Lung (tissue), 12 donors: ENCODE data around the gene MLLT6. TPM values are rescaled to one million over a fixed set of nuclear protein-coding genes. Genes with fewer than 3 reads are reported as not detected.
A peak's percentile ranks its signal among the peaks of the same experiment; 100 is the strongest.

Experiments
- ATAC-seq: fragments of 200-7000 bp; cut with Tn5 transposase; one replicate; pipeline ENCODE4 v1.9.1; 2020; ENCODE audit warnings: moderate number of reproducible peaks; ENCODE audit not compliant: insufficient read depth, low FRiP score
- DNase-seq, 3 donors: peaks; one replicate each; pipeline ENCODE4 v3.0.0-alpha.2; 2013 to 2017
- H3K27ac ChIP-seq, 2 donors: one replicate each; pipeline ENCODE4 v1.5.1; 2013; ENCODE audit warnings: mild to moderate bottlenecking in 2 of 2, moderate library complexity in 2 of 2, control low read depth in 1 of 2, inconsistent platforms in 1 of 2, low read depth in 1 of 2, low read length in 1 of 2
- H3K27me3 ChIP-seq, 3 donors: one replicate each; pipeline ENCODE4 v1.5.1; 2013; ENCODE audit warnings: low read length in 2 of 3; ENCODE audit not compliant: control insufficient read depth in 3 of 3, insufficient read depth in 3 of 3
- H3K36me3 ChIP-seq, 4 donors: one replicate each; pipeline ENCODE4 v1.5.1; 2013; ENCODE audit warnings: low read length in 4 of 4, mild to moderate bottlenecking in 1 of 4, moderate library complexity in 1 of 4; ENCODE audit not compliant: control insufficient read depth in 4 of 4, insufficient read depth in 4 of 4
- H3K4me1 ChIP-seq, 5 donors: one replicate each; pipeline ENCODE4 v1.5.1; 2013; ENCODE audit warnings: low read length in 5 of 5, mild to moderate bottlenecking in 2 of 5, moderate library complexity in 1 of 5; ENCODE audit not compliant: control insufficient read depth in 5 of 5, insufficient read depth in 5 of 5
- H3K4me3 ChIP-seq: one replicate; pipeline ENCODE4 v1.5.1; 2013; ENCODE audit warnings: mild to moderate bottlenecking, control low read depth, moderate library complexity
- H3K9ac ChIP-seq, 2 donors: one replicate each; pipeline ENCODE4 v1.5.1; 2013; ENCODE audit warnings: low read length in 2 of 2, control low read depth in 1 of 2; ENCODE audit not compliant: insufficient read depth in 1 of 2
- H3K9me3 ChIP-seq, 4 donors: one replicate each; pipeline ENCODE4 v1.5.1; 2013; ENCODE audit warnings: low read length in 3 of 4, mild to moderate bottlenecking in 1 of 4, moderate library complexity in 1 of 4; ENCODE audit not compliant: control insufficient read depth in 4 of 4, insufficient read depth in 3 of 4
- CTCF ChIP-seq: IDR thresholded peaks from 2 replicates; pipeline ENCODE4 v1.5.1; 2012; ENCODE audit warnings: mild to moderate bottlenecking; ENCODE audit errors: control extremely low read depth, extremely low read depth
- WGBS, 2 donors: extraction: QIAGEN DNeasy Blood & Tissue Kit; methylation state at CpG; one replicate each; pipeline ENCODE4 v1.1.7; 2013; 5-methylcytosine and 5-hydroxymethylcytosine counted together
- polyA plus RNA-seq, 2 donors: library from polyadenylated mRNA; stranded (reverse); fragments of 200-250 nt; gene quantifications; one replicate each; pipeline ENCODE4 v1.2.1, GENCODE V29; 2013
- total RNA-seq, 2 donors: library from RNA; depleted of rRNA in 1 of 2; stranded (reverse); fragments of >200 nt in 1 of 2; gene quantifications; one replicate each; pipeline ENCODE4 v1.2.1, GENCODE V29; 2014 to 2021
- donor health status: control.
- donor health status: control.
- donor health status: Bipolar disorder and iron deficiency.
- donor health status: healthy.
- donor health status: DM: yes; HTN: yes; CAD: no.

The MLLT6 gene
- total and polyA plus RNA-seq, 4 donors = 64.0 to 108 (median 70.3) TPM

- no peak overlapping the region for H3K27ac ChIP-seq
- H3K4me1 ChIP-seq = peaks cover 0 to 9% (median 0%) of the 10 kb centered on the region in 5 donors
- no peaks in the 10 kb centered on the region for H3K36me3 ChIP-seq
- 70 to 80% methylated on average over 12 of the region's 12 CpGs for WGBS, 2 donors
- H3K27me3 ChIP-seq = peaks cover 4 to 69% (median 65%) of the 10 kb centered on the region in 3 donors
- no peak overlapping the region for H3K4me3 ChIP-seq
- H3K9ac ChIP-seq = no peak overlapping the region
- DNase-seq (no peak), ATAC-seq (no peak)
- TF ChIP-seq CTCF = no peak
- H3K9me3 ChIP-seq = no peaks in the 10 kb centered on the region
Measured at GRCh38 chr17:38671939-38672720, 32.9 kb upstream of the MLLT6 start.

GRCh38 chr17:38672788-38673706, 32.0 kb upstream of the MLLT6 start:
- H3K4me1 ChIP-seq = peaks cover 0 to 11% (median 0%) of the 10 kb centered on the region in 5 donors
- H3K36me3 ChIP-seq = no peaks in the 10 kb centered on the region
- 13 to 18% methylated on average over 41 to 46 of the region's 46 CpGs for WGBS, 2 donors
- H3K9ac ChIP-seq = no peak overlapping the region
- H3K9me3 ChIP-seq = no peaks in the 10 kb centered on the region
- no peak for TF ChIP-seq CTCF
- peaks cover 4 to 64% (median 64%) of the 10 kb centered on the region in 3 donors for H3K27me3 ChIP-seq
- ATAC-seq = no peak
- H3K27ac ChIP-seq = no peak overlapping the region
- DNase-seq = no peak
- H3K4me3 ChIP-seq = no peak overlapping the region

GRCh38 chr17:38673707-38674013, 31.4 kb upstream of the MLLT6 start:
- no peak overlapping the region for H3K9ac ChIP-seq
- ATAC-seq = no peak
- peaks cover 4 to 58% (median 58%) of the 10 kb centered on the region in 3 donors for H3K27me3 ChIP-seq
- H3K27ac ChIP-seq = no peak overlapping the region
- no peak for TF ChIP-seq CTCF
- H3K36me3 ChIP-seq = no peaks in the 10 kb centered on the region
- WGBS, 2 donors = 1% methylated on average over 38 to 41 of the region's 41 CpGs
- DNase-seq = peak; percentile 34 to 46 (median 36)
- H3K9me3 ChIP-seq = no peaks in the 10 kb centered on the region
- H3K4me1 ChIP-seq = peaks cover 0 to 11% (median 0%) of the 10 kb centered on the region in 5 donors
- H3K4me3 ChIP-seq = no peak overlapping the region
